GM21367 (cell line): ENCODE data around the gene GNAL.

ENCODE experiments used
- ATAC-seq: cut with Tn5 transposase; IDR thresholded peaks from one replicate; pipeline ENCODE4 v1.9.1; 2021; ENCODE audit not compliant: unreplicated experiment

Gene GNAL

GRCh38 chr18:11721720-11722119 lies 32.7 kb downstream of the GNAL start:
- ATAC-seq: no peak

DNA sequence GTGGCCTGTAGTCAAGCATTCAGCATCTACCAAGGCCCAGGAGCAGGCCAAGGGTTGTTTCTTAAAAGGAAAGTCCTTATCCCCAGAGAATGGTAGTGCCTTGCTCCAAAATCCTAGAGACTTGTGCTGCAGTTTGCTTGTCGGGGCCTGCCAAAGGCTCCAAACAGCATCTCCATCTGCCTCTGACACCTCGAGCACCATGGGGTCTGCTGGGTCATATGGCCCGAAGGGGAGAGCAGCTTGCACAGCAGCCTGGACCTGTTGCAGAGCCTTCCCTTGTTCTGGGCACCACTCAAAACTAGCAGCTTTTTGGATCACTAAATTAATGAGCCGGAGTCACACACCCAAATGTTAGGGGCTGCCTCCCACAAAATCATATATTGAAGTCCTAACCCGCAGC lies 35.7 kb downstream of the GNAL start:
- no peak for ATAC-seq

DNA sequence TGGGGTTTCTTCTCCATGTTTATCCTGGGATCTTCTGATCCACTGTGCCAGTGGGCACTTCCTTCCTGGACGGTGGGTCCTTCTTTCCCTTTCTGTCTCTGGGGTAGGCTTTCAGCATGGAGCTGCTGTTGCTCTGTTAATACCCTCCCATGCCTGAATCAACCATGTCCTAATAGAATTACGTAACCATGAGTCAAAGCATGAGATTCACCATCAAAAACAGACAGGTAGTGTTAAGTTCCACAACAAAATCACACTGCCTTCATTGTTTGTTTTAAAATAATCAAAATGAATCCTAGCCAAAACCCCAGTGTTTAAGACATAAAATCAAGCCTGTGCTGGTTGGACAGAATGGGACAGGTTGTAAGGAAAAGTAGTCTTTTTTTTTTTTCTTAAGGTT lies 37.5 kb downstream of the GNAL start:
- ATAC-seq: no peak

- ATAC-seq: no peak
These were observed 39.2 kb downstream of the GNAL start for GRCh38 chr18:11728249-11728648.

DNA sequence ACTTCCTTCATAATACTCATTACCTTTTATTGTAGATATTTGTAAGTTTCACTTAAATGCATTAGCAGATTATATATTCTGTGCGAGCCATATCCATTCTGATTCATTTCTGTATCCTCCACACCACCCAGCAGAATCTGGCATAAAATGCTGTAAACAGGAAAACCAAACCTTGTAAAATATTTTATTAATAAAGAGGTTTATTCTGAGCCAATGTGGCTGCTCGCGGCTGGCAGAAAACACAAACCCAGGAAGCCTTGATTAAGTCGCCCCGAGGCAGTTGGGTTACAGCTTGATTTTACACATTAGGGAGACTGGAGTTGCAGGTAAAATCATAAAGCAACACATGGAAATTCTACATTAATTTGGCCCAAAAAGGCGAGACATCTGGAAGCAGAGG lies 40.5 kb downstream of the GNAL start:
- no peak for ATAC-seq

DNA sequence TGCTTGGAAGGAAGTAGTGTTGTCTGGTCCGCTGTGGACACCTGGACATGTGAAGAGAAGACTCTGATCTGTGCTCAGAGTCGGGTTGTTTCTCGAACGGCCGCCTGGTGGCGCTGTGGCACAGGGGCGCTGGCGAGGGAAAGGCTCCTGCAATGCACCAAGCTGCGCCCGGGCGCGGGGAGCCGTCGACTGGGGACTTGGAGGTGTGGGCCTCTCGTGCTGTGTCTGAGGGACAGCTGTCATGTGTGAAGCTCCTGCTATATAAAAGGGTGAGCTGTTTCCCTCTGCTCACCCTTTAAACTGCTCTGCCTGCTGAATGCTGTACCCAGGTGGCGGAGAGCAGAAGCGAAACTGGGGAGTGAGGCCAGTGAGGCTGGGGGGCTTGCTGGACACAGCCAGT lies 44.0 kb downstream of the GNAL start:
- ATAC-seq: peak; percentile 60

GRCh38 chr18:11736656-11737055 lies 47.6 kb downstream of the GNAL start:
- ATAC-seq: no peak

GRCh38 chr18:11739893-11740292 lies 50.8 kb downstream of the GNAL start:
- ATAC-seq: no peak

DNA sequence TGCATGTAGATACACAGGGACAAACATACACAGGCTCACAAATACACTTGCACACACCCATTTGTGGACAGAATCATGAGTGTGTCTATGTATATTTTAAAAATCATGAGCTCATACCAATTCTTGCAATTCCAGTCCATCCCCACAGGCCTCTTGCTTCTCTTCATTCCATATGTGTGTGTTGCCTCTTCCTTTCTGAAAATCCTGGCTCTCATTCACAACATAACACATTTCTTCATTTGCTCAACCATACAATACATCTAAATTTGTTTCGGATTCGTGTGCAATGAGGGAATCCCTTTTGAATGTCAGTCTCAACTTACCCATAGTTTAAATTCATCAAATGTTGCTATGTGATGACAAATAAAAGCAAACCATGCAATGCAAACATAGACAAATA lies 51.4 kb downstream of the GNAL start:
- ATAC-seq: no peak

- ATAC-seq: no peak
These were observed 52.6 kb downstream of the GNAL start for GRCh38 chr18:11741505-11742145.

- ATAC-seq: no peak
These were observed 56.5 kb downstream of the GNAL start for GRCh38 chr18:11745521-11745920.

DNA sequence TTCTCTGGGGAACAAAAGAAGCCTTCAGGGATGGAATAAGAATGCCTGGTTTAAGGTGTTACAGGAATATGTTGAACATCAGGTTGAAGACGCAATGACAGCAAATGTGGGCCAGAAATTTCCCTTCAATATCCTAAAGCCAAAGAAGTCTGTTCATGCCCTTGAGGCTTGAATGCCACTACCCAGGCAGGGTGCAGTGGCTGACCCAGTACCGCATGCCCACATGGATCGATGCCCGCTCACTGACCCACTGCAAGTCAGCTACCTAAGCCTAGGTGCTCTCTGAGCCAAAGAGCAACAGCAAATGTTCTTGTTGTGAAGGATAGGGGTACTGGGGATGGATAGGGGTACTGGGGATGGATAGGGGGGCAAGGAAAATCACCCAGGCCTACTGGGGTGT lies 58.2 kb downstream of the GNAL start:
- ATAC-seq: no peak

DNA sequence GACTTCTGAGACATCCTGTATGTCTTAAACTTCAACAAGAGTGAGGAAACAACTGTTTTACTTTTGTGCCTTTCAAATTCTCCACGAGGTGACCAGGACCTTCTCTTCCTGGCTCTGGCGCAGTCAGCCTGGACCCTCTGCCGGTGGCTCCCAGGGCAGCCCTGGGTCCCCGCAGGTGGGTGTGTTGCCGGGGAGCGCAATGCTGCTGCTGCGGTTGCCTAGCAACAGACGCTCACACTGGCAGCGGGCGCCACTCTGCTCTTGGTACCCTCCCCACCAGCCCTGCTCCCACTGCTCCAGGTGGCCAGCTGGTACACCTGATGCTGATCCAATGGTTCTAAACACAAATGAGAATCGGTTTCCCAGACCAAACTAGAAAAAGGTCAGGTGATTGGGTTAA lies 58.7 kb downstream of the GNAL start:
- ATAC-seq: no peak

GRCh38 chr18:11749305-11749704 lies 60.2 kb downstream of the GNAL start:
- ATAC-seq: no peak

- no peak for ATAC-seq
These were observed 61.1 kb downstream of the GNAL start for GRCh38 chr18:11750171-11750570.

DNA sequence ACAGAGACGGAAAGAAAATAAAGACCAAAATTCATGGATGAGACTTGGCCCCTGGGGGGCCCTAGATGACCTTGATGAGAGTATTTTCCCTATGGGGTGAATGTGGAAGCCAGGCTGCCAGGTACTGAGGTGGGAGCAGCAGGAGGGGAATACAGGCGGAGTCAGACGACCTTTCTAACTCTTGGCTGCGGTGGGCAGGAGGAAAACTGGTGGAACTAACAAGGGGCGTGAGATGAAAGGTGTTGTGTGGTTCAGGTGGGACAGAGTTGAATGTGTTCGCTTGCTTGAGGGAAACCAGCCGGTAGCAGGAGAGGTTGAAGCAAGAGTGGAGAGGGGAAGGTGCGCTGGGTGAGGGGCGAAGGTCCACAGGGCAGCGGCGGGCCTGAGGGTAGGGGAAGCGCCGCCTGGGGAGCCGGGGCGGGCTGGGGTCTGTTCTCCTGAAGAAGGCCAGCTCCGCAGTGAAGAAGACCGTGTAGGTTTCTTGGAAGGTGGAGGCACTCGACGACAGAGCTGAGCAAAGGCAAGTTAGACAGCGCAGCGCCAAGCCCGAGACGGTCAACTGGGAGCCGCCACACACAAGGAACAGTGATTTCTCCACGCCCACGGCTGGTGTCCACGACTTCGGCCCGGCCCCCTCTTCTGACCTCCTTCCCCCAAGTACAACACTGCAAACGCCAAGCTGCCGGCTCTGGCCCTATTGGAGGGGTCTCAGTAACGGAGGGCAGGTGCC lies 61.7 kb downstream of the GNAL start:
- ATAC-seq: no peak

- ATAC-seq: no peak
These were observed 62.5 kb downstream of the GNAL start for GRCh38 chr18:11751341-11752115.

- no peak for ATAC-seq
These were observed 63.2 kb downstream of the GNAL start for GRCh38 chr18:11752116-11752911.

DNA sequence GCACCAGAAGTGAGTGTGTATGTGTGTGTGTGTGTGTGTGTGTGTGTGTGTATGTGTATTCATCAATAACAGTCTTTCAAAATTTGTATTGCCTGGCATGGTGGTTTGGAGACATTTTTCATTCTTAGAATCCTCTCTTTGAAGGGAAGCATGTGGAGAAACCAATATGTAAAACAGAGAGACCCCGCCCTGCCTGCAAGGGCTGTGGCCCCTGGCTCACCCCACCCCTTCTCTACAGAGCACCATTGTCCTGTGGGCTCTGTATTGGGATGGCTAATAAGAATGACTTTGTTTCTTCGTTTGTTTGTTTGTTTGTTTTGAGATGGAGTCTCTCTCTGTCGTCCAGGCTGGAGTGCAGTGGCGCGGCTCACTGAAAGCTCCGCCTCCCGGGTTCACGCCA lies 65.9 kb downstream of the GNAL start:
- ATAC-seq: no peak

GRCh38 chr18:11757084-11757590 lies 68.1 kb downstream of the GNAL start:
- no peak for ATAC-seq

- ATAC-seq: no peak
These were observed 70.4 kb downstream of the GNAL start for GRCh38 chr18:11759456-11759855.
